Endometrial microvascular endothelial cells (primary cell): Measurements from ENCODE around the gene KLRG1. TPM values are rescaled to one million over a fixed set of nuclear protein-coding genes. Genes with fewer than 3 reads are reported as not detected.

ENCODE experiments used
- in situ Hi-C: cut with HindIII; loops from 2 replicates; pipeline ENCODE4 v1.10.0; 2017; ENCODE audit warnings: low sequenced_read_pairs, low pct_unique_long_range_greater_than_20kb; ENCODE audit errors: inconsistent ontology term
- total RNA-seq: library from RNA; depleted of rRNA; stranded (reverse); fragments of >200 nt; gene quantifications from one replicate; pipeline ENCODE4 v1.2.3, GENCODE V29; 2015; ENCODE audit errors: inconsistent ontology term

The KLRG1 gene
- total RNA-seq, 1 donor from 2014 or later, result not detected

DNA sequence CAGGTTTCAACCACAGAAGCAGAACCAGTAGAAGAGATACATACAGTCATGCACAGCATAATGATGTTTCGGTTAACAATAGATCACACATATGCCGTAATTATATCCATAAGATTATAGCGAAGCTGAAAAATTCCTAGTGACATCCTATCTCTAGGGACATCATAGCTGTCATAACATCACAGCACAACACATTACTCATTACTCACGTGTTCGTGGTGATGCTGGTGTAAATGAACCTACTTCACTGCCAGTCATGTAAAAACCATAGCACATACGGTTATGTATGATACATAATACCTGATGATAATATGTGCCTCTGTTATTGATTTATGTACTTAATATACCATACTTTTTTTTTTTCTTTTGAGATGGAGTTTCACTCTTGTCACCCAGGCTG is 44.7 kb downstream of the KLRG1 start:
- in situ Hi-C loops, result no loop called here

DNA sequence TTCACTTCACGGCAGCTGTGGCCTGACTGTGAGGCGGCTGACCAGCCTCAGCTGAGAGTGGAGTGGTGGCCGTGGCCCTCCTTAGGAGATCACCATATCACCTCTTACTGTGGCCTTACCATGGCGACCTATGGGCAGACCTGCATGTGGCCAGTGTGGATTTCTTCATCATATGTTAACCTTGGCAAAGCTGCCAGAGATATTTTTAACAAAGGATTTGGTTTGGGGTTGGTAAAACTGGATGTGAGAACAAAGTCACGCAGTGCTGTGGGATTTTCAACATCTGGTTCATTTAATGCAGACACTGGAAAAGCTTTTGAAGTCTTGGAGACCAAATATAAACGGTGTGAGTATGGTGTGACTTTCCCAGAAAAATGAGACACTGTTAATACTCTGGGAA is 46.9 kb downstream of the KLRG1 start:
- in situ Hi-C loops, result no loop called here

DNA sequence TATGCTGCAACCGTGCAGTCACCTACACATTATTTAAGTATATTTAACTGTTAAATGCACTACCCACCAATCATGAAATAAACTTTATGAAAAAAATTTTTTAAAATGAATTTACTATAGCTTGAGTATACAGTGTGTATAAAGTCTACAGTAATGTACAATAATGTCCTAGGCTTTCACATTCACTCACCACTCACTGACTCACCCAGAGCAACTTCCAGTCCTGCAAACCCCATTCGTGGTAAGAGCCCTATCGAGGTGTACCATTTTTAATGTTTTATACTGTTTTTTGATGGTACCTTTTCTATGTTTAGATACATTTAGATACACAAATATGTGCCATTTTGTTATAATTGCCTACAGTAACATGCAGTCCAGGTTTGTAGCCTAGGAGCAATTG is 48.1 kb downstream of the KLRG1 start:
- in situ Hi-C loops, result no loop called here

DNA sequence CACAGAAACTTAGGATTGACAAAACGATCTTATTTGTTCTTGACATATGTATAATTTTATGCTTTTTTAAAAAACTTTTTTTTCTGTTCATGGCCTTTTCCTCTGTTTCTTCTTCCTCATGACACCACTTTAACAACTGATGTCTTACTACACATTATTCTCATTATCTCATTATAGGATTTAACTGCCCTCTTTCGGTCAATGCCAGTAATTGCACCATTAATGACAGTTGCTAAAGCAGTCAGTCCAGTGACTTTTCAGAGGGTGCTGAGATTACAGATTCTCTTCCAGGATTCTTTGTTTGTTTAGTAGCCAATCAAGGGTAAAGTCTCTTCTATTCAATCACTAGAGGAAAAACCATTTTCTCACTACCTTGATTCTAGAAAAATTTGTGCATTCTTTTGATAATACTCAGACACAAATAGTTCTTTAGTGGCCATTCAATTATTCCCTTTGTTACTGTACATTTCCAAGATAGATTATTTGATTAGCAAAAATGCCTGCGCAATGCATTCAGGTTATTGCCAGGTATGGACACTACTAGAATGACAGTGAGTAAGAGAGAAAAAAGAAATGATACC is 50.1 kb downstream of the KLRG1 start:
- in situ Hi-C loops, result no loop called here

DNA sequence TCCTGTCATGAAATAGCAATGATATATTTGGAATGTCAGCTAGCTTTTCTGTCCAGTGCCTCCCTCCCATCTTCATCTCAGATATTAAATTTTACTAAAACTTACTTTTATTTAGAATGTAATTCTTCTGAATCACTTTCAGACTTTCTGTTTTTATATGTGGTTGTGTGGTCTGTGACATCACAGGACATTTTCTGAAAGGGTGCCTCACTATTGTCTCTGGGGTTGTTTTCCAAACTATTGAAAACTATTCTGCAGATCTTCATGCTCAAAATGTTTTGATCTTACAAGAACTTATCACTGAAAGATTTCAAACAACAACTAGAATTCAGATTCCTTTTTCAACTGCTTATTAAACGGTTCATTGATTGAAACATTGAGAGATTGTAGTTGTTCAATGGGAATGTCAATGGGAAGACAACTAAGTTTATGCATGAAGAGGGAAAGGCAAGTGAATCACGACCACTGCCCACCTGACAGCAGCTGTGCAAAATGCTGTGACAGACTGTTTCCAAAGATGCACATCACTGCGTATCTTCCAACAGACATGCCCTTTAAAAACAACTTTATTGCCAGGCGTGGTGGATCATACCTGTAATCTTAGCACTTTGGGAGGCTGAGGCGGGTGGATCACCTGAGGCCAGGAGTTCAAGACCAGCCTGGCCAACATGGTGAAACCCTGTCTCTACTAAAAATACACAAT is 51.3 kb downstream of the KLRG1 start:
- in situ Hi-C loops, result no loop called here

DNA sequence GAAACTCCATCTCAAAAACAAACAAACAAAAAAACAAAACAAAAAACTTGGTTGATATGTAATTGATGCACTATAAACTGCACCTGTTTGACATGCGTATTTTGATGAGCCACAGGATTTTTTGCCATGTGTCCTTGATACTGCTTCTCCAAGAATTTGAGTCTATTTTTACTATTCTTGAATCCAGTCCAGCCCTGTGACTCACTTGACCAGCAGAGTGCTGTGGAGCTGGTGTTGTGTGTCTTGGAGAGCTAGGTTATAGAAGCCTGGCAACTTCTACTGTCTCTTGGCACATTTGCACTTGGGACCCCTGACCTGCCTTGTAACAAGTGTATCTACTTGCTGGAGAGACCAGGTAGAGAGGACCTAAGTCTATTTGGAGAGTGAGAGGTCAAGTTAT is 52.0 kb downstream of the KLRG1 start:
- in situ Hi-C loops, result no loop called here

DNA sequence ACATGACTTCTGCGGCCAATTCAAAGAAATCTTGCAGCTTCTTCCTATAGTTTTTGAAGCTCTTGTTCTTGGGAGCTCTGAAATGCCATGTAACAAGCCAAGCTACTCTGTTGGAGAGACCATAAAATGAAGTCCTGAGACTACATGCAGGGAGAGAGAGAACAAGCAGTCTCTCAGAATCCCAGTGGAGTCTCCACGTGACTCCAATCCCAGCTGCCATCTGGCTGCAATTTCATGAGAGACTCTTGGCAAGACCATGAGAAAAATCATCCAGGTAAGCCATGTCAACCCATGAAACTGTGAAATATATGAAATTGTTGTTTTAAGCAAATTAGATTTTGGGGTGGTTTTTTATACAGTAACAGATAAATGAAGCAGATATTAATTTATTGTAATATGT is 54.4 kb downstream of the KLRG1 start:
- in situ Hi-C loops, result no loop called here

DNA sequence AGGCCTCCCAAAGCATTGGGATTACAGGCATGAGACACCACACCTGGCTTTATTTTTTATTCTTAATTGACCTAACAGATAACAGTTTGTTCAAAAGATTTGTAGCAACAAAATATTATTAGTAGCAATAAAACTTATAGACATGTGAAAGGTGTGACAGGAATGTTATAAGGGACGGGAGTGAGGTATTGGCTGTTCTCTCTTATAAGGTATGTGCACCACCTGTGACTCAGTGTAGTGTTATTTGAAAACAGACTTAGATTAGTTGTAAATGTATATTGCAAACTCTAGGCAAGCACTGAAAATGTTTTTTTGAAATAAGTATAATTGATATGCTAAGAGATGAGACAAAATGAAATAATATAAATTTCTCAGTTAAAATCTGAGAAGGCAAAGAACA is 57.8 kb downstream of the KLRG1 start:
- in situ Hi-C loops, result no loop called here

DNA sequence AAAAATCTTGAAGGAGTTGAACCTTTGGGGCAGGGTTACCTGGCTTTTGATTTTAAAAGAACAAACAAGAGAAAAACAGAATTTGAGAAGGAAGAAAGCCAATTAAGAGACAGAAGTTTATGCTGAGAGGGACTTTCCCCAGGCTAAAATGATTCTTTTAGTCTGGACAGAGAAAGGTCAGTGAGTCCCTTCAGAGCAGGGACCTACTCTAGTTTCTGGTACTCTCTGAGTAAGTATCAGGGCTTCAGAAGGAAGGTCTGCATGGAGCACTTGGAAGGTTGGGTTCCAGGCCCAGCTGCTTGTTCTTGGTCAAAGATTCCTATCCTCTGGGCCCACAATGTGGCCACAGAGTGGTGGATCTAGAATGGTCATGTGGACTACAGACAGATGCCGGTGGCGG is 59.6 kb downstream of the KLRG1 start:
- in situ Hi-C loops, result no loop called here

DNA sequence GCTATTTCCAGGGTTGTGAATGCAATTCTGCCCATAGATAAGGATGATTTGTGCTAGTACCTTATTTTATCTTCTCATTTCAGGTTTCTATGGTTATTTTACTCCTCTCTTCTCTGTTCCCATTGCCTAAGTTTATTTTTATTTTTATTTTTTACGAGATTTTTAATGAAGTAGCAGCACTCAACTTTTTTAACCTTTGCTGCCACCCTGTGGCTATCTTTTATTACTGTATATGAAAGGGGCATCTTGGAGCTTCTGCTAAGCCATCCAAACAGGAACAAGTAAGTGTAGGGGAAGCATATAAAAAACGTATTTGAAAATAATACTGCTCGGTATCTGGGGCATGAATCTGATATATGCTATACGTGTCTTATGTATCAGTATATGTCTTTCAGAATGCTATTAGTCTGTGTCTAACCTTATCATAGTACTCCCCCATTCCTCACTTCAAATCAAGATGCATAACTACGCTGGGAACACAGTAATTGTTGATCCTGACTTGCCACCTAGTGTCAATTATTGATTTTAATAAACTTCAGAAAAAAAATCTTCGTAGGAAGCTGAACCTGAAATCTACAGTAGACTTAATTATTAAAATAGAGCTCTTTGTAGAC is 60.3 kb downstream of the KLRG1 start:
- in situ Hi-C loops, result no loop called here

DNA sequence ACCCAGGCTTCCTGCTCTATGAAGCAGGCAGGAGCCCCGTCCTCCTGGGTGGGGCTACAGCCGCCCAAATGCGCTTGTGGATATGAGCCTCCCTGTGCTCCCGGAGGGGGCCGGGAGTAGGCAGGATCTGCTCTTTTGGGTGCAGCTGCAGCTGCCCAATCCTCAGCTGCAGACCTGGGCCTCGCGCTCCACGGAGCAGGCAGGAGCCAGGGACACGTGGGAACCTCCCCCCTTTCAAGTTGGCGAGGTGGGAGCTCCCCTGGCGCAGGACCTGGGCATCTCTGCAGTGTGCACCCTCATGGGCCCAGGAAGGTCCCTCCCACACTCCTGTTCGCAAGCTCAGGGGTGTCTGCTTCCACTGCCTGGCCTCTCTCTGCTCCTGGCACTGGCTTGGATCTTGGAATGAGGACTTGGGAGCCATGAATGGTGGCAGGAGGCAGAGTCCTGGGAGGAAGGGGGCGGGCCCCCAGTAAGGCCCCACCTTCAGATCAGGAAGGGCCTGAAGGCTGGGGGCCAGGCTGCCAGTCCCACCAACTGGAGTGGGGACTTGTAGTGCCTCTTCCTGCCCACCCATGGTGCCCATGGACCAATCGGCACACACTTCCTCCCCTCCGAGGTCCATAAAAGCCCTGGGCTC is 61.3 kb downstream of the KLRG1 start:
- in situ Hi-C loops, result no loop called here

DNA sequence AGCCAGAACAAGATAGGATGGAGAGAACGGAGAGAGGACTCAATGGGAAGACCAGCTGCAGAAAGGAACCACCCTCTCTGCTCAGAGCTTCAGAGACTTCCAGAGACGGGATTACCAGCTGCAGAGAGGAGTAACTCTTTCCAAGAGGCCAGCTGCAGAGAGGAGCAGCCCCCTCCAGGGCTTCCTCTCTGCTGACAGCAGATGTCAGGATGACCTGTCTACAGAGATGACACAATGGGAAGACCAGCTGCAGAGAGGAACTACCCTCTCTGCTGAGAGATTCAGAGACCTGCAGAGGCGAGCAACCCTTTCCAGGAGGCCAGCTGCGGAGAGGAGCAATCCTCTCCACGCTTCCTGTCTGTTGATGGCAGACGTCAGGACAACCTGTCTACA is 61.8 kb downstream of the KLRG1 start:
- in situ Hi-C loops, result no loop called here

DNA sequence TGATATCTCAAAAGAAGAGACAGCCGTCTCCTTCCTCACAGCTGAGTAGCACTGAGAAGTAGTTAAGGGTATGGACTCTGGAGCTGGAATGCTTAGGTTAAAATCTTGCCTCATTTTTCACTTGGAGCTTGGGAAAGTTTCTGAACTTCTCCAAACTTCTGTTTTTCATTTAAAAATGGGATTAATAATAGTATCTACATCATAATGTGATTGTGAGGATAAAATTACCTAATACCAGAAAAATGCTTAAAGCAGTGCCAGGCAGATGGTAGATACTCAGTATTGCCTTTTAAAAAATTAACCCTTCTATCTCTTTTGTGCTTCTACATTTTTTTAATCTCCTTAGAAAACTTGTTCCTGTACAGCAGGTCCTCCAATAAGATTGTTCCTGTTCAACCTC is 63.3 kb downstream of the KLRG1 start:
- in situ Hi-C loops, result no loop called here

Other genes with a start within 250 kb of the KLRG1 start
- not detected for gene A2ML1, start 166.9 kb upstream of the KLRG1 start, total RNA-seq
- gene PHC1, start 75.0 kb upstream of the KLRG1 start, total RNA-seq, result 16.6 TPM
- gene M6PR, start 39.9 kb upstream of the KLRG1 start, total RNA-seq, result 92.5 TPM
- 13.8 TPM for gene A2M, start 126.4 kb downstream of the KLRG1 start, total RNA-seq
- gene PZP, start 218.8 kb downstream of the KLRG1 start, total RNA-seq, result not detected